GM18520 (cell line): Measurements from ENCODE around the gene GALNT12.

Experiments used
- ATAC-seq: cut with Tn5 transposase; IDR thresholded peaks from one replicate; pipeline ENCODE4 v1.9.1; 2021; ENCODE audit not compliant: unreplicated experiment

Gene GALNT12

GRCh38 chr9:98801561-98801960, 5.9 kb upstream of the GALNT12 start:
- no peak for ATAC-seq

DNA sequence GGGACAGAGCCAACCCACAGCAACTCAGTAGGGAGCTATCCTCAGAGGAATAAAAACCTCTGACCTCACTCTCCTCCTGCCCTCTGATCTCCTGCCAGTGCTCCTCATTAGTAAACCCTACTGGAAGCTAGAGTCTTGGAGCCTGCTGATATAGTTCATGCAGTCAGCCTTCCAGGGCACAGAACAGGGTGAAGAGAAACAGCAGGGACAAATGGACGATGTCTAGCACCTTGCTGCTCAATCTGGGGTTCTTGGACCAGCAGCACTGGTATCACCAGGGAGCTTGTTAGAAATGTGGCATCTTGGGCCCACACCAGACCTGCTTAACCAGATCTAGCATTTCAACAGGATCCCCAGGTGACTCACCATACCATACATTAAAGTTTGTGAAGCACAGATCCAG, 5.5 kb upstream of the GALNT12 start:
- ATAC-seq = no peak

DNA sequence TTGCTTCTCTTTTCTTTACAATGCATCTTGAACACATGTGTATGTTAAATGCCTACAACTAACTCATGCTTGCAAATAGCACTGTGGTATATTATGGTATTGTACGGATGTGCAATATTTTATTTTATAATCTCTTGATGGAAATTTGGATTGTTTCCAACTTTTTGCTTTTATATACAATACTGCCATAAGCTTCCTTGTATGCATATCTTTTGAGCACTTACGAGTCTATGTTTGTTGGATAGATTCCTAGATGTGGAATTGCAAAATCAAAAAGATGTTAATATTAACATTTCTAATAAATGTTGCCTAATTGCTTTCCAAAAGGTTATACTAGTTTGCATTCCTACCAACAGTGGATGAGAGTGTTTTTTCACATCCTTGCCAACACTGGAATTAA, 3.4 kb upstream of the GALNT12 start:
- ATAC-seq = no peak

GRCh38 chr9:98805506-98806272, 1.8 kb upstream of the GALNT12 start:
- no peak for ATAC-seq

- no peak for ATAC-seq
Measured at GRCh38 chr9:98806394-98807035, 955 bp upstream of the GALNT12 start.

DNA sequence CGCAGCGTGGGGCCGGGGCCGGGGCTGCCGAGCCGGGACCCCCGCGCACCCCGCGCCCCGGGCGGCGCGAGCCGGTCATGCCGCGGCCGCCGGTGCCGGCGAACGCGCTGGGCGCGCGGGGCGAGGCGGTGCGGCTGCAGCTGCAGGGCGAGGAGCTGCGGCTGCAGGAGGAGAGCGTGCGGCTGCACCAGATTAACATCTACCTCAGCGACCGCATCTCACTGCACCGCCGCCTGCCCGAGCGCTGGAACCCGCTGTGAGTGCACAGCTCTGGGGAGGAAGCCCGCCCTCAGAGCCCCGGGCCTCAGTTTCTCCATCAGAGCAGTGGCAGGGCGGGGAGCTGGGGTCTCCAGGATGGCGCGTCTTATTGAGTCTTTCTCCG, 335 bp downstream of the GALNT12 start:
- no peak for ATAC-seq

- no peak for ATAC-seq
Measured at GRCh38 chr9:98808411-98808815, 943 bp downstream of the GALNT12 start.

DNA sequence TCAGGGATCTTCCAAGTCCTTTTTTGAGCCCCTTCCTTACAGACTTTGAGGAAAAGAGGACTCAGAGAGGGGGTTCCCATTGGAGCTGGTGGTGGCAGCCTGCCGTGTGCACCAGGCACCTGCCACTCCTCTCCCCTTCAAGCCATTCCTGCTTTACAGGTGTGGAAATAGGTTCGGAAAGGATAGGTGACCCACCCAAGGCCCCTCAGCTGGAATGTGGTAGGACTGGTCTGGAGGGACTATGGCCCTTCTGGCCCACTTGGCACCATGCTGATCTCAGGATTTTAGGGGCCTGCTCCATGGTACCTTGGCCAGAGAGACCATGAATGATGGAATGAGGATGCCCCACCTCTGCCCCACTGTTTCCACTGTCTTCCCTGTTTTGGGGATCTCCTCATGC, 1.4 kb downstream of the GALNT12 start:
- ATAC-seq = no peak

DNA sequence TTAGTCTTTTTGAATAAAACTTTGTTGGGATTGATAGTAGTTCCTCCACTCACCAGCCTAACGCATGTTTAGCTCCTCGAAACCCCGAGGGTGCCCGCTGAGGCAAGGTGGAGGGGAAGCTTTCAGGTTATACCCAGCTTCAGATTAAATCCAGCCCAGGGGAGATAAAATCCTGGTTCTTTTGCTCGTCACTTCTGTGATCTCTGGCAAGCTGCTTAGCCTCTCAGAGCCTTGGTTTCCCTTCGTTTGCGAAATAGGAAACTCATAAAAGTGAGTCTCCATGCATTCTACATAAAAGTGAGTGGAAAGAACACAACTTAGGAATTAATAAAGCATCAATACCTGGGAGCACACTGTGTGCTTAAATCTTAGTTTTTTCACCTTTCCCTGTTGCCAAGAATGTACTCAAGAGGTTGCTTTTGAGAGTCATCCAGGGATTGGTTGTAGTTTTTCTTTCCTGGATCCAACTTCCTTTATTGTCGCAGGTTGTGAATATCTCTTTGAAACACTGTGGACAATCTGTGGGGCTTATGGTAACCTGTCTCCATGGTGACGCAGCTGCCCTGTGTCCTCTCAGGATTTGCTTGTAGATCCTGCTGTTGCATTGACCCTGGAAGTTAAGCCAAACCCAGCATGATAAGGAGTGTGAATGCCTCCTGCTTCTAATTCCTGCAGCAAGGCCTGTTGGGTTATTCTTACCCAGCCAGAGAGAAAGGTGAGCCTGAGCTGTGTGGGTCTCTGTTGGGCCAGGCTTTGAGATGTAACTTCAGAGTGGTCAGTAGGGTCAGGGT, 2.0 kb downstream of the GALNT12 start:
- no peak for ATAC-seq

GRCh38 chr9:98810102-98810842, 2.8 kb downstream of the GALNT12 start:
- no peak for ATAC-seq

DNA sequence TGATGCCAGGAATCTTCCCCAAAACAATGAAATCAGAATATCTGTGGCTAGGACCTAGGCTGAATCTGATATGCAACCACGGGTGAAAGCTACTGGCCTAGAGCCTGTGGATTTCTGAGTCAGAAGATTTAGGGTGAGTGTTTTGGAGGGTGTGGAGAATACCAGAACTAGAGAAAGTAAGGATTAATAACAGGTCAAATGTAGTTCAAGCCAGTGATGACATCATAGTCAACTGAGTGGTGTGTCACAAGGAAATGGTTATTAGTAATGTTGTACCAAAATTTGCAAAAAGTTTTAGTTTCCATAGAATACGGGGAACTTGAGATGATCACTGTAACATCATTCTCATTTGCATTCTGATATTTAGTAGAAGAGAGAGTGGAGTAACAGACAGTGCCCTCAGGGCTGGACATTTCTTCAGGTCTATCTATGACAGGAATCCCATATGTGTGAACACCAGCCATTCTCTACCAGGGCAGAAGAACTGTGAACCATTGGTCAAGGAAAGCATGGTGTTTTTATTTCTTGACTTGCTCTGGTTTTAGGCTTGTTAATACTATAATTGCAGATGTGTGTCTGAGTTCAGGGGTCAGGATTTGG, 3.7 kb downstream of the GALNT12 start:
- peak; percentile 43 for ATAC-seq

DNA sequence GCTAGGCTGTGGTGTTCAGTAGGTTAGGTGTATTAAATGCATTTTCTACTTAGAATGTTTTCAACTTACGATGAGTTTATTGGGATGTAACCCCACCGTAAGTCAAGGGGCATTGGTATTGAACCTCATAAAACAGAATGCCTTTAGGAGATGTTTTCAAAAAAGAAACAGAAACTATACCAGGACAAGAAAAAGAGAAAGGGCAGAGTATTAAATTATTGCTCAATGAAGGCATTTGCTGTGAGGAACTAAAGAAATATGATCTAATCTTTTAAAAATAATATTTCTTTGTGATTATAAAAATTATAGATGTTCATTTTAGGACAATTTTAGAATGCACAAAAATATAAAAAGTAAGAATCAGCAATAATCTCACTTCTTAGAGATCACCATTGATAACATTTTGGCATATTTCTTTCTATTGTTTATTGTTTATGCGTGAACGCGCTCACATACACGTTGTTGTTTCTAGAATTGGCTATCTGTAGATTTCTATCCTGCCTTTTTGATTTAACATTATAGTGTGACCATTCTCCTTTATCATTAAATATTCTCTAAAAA, 8.0 kb downstream of the GALNT12 start:
- ATAC-seq = no peak

DNA sequence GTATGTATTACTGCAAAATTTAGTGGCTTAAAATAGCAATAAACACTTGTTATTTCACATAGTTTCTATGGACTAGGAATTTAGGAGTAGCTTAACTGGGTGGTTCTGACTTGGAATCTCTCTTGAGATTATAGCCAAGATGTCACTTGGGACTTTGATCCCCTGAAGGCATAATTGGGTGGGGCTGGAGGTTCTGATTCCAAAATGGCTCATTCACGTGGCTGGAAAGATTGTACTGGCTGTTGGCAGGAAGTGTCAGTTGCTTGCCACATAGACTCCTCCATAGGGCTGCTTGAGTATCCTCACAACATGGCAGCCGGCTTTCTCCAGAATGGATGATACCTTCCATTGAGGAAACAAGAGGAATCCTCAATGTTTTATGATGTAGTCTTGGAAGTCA, 11.3 kb downstream of the GALNT12 start:
- ATAC-seq = no peak

DNA sequence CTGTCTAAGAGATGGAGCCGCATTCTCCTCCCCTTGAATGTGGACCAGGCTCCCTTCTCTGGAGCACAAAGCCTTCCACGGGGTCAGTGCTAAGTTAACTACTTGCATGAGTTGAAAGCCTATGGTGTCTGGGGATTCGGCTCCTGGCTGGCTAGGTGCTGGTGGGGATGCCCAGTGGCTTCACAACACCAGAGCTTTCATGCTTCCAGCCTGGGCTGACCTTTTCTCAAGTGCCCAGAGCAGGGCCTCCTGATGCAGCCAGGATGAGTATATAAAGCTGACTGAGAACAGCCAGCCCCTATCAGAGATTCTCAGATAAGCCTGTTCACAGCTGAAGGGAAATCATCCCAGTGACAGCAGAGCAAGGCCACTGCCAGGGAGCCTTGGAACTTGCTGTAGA, 11.8 kb downstream of the GALNT12 start:
- ATAC-seq = no peak

DNA sequence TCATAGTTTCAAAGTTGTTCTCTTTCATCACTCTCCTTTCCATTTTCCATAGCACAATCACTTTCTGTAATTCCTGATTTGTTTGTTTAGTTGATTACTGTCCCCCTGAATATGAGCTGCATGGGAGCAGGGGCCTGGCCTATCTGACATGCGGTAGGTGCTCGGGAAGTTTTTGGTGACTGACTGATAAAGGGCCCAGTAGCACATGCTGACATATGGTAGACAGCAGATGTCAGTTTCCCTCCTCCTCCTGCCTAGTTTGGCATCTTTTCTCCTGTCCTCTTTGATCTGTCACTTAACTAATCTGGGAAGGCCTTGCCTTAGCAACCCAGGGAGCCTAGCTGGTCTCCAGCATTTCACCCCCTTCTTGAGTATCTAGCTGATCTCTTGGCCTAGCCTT, 14.4 kb downstream of the GALNT12 start:
- no peak for ATAC-seq

DNA sequence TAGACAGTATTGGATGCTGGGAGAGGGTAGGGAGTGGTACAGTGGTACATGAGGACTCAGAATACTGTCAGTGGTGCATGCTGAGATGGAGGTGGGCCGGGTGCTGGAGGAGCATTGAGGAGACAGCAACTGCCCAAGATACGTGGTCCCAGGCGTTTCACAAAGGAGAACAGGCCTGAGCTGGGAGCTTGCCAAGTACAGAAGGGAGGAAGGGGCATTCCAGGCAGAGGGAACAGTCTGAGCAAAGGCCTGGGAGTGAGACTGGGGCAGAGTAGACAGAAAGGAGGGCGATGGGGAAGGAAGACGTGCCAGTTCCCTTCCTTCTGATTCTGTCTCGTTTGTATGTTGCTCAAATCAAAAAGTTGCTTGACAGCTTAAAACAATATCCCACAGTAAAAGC, 15.2 kb downstream of the GALNT12 start:
- no peak for ATAC-seq

DNA sequence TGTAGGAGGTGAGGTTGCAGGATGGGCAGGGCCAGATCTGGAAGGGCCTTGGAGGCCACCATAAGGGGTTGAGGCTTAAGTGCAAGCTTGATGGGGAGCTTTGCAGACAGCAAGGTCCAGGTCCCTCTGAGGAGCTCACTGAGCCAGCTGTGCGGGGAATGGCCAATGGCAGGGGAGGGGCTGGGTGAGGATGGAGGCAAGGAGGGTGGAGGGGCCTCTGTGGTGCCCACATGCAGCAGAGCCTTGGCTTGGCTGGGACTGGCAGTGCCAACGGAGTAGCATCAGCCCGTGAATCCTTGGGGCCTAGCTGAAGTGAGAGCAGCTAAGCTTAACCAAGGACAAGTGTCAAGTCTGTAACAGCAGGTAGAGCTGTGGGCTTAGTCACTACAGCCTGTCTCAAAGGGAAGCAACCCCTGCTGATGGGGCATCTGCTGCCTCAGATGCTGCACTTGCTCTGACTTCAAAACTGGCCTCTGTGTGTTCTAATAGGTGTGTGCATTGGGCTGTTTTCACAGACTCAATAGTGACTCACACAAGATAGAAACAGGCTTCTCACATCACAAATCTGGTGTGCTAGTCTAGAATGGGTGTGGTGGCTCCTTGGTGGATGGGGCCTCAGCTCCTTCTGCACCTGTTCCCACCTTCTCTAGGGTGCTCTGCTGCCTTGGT, 16.3 kb downstream of the GALNT12 start:
- no peak for ATAC-seq

DNA sequence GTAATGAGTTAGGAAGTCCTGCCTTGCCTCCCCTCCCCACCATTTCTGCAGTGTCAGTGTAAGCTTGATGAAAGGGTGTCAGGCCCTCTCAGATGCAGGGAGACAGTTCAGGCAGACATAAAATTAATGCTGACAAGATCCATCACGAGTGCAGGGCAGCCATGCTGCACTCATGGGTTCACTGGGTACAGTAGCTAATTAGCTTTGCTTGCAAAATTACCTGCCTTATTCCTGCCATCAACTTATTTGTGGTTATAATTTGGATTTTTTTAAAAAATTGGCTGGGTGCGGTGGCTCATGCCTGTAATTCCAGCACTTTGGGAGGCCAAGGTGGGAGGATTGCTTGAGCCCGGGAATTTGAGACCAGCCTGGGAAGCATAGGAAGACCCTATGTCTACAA, 17.9 kb downstream of the GALNT12 start:
- ATAC-seq = no peak

DNA sequence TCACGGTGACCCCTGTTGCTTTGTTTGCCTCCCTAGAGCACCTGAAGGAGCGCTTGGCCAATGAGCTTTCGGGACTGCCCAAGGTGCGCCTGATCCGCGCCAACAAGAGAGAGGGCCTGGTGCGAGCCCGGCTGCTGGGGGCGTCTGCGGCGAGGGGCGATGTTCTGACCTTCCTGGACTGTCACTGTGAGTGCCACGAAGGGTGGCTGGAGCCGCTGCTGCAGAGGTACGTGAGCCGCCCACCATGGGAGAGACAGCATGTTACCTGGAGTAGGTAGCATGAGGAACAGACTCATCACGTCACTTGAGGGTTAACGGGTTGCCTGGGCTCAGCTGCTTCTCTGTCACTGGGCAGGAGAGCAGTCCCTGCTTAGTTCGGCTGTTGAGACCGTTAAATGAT, 19.2 kb downstream of the GALNT12 start:
- ATAC-seq = no peak

DNA sequence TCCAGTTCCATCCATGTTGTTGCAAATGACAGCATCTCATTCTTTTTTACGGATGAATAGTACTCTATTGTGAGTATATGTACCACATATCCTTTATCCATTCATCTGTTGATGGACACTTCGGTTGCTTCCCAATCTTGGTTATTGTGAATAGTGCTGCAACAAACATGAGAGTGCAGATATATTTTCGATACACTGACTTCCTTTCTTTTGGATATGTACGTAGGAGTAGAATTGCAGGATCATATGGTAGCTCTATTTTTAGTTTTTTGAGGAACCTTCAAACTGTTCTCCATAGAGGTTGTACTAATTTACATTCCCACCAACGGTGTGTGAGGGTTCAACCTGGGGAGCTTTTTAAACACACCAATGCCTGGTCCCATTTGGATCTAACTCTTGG, 22.3 kb downstream of the GALNT12 start:
- ATAC-seq = no peak
